K562 (cell line): ENCODE results near the gene KIF18B. TPM values are rescaled to one million over a fixed set of nuclear protein-coding genes. Genes with fewer than 3 reads are reported as not detected.

Experiments used
- CBX8 ChIP-seq: fragments of 200-600 bp; sonication (generic); IDR thresholded peaks from 2 replicates; pipeline ENCODE4 v1.6.1; 2012; ENCODE audit warnings: borderline replicate concordance, mixed run types, low read depth, mild to moderate bottlenecking, moderate library complexity, mixed read lengths, low read length, control low read depth, inconsistent platforms; ENCODE audit not compliant: poor library complexity, severe bottlenecking; ENCODE audit errors: extremely low read depth
- CHD4 ChIP-seq: fragments of 200-600 bp; sonication (generic); IDR thresholded peaks from 3 replicates; pipeline ENCODE4 v1.6.1; 2012; ENCODE audit warnings: low read depth, mild to moderate bottlenecking, mixed read lengths, low read length, inconsistent platforms; ENCODE audit not compliant: insufficient read depth, insufficient replicate concordance, poor library complexity, severe bottlenecking
- DDX20 ChIP-seq: fragments of 450-650 bp; IDR thresholded peaks from 2 replicates; pipeline ENCODE4 v1.6.1; 2016; ENCODE audit warnings: missing genetic modification characterization, low read depth, mild to moderate bottlenecking, missing compliant biosample characterization, moderate library complexity
- ELF2 ChIP-seq: fragments of 250-450 bp; sonication (Bioruptor Pico); IDR thresholded peaks from 2 replicates; pipeline ENCODE4 v1.5.0; 2021; ENCODE audit warnings: mild to moderate bottlenecking
- ETS1 ChIP-seq: conservative IDR thresholded peaks from 2 replicates; pipeline ENCODE4 v1.6.1; 2011; ENCODE audit warnings: low read depth, mild to moderate bottlenecking, low read length; ENCODE audit not compliant: control insufficient read depth
- HLTF ChIP-seq: fragments of 450-650 bp; IDR thresholded peaks from 2 replicates; pipeline ENCODE4 v1.6.1; 2016
- MTA2 ChIP-seq: fragments of 450-650 bp; IDR thresholded peaks from 2 replicates; pipeline ENCODE4 v1.6.1; 2016; ENCODE audit warnings: low read depth
- NCOR1 ChIP-seq: fragments of 450-650 bp; IDR thresholded peaks from 2 replicates; pipeline ENCODE4 v1.6.1; 2016; ENCODE audit warnings: mild to moderate bottlenecking, moderate library complexity
- PCBP2 ChIP-seq: fragments of 200-400 bp; formaldehyde crosslinking; IDR thresholded peaks from 2 replicates; pipeline ENCODE4 v1.6.1; 2018; ENCODE audit warnings: low read length, low read depth, mild to moderate bottlenecking, moderate library complexity; ENCODE audit not compliant: poor library complexity, severe bottlenecking
- SAFB2 ChIP-seq: fragments of 200-400 bp; formaldehyde crosslinking; IDR thresholded peaks from 2 replicates; pipeline ENCODE4 v1.6.1; 2018; ENCODE audit warnings: borderline replicate concordance, low read length, low read depth, moderate library complexity; ENCODE audit not compliant: severe bottlenecking
- SMARCA4 ChIP-seq: fragments of 450-650 bp; IDR thresholded peaks from 2 replicates; pipeline ENCODE4 v1.6.1; 2016
- SMC3 ChIP-seq: conservative IDR thresholded peaks from 2 replicates; pipeline ENCODE4 v1.6.1; 2011; ENCODE audit warnings: low read depth, low read length, improper control_type of control experiment; ENCODE audit not compliant: insufficient read depth
- ZBTB1 ChIP-seq: sonication (generic); formaldehyde crosslinking; IDR thresholded peaks from 2 replicates; pipeline ENCODE4 v1.8.1; 2023; ENCODE audit warnings: missing genetic modification reagents, low read depth, mild to moderate bottlenecking, borderline replicate concordance
- ZFX ChIP-seq: sonication (generic); formaldehyde crosslinking; IDR thresholded peaks from 2 replicates; pipeline ENCODE4 v1.8.0; 2022; ENCODE audit warnings: mild to moderate bottlenecking, missing genetic modification reagents, moderate library complexity
- polyA plus RNA-seq, 8 experiments: library from polyadenylated mRNA; depleted of rRNA in 4 of 8; stranded (reverse) in 5 of 8; unstranded in 3 of 8; fragments of >200 nt; fragmentation: Nextera tagmentation in 2 of 8; fragmentation: Illumina TruSeq in 1 of 8; extraction: Ambion mirVana in 2 of 8; extraction: Trizol in 1 of 8; gene quantifications; 2 replicates each; pipeline versions ENCODE4 v1.2.1 to v1.2.3, GENCODE V29; 2011 to 2014; ENCODE audit warnings: inconsistent platforms in 1 of 8, missing spikeins in 1 of 8
- total RNA-seq, 7 experiments: library from RNA; depleted of rRNA in 6 of 7; stranded (reverse); fragments of >200 nt in 6 of 7; fragmentation: Illumina TruSeq in 2 of 7; extraction: Trizol in 2 of 7; gene quantifications; 2 replicates each; pipeline versions ENCODE4 v1.2.1 to v1.2.3, GENCODE V29; 2011 to 2021; ENCODE audit warnings: low replicate concordance in 1 of 7
- TF ChIP-seq, protein P1 (sequence below): fragments of 450-650 bp; IDR thresholded peaks from 2 replicates; pipeline ENCODE4 v1.6.1; 2016; ENCODE audit warnings: missing biosample characterization, missing genetic modification characterization
- TF ChIP-seq, protein P2 (sequence below): sonication (generic); formaldehyde crosslinking; IDR thresholded peaks from 2 replicates; pipeline ENCODE4 v1.8.0; 2023; ENCODE audit warnings: mild to moderate bottlenecking, missing genetic modification reagents
- TF ChIP-seq, protein P3 (sequence below): sonication (generic); formaldehyde crosslinking; IDR thresholded peaks from 2 replicates; pipeline ENCODE4 v1.9.0; 2022; ENCODE audit warnings: mild to moderate bottlenecking, missing genetic modification reagents
- TF ChIP-seq, protein P4 (sequence below): fragments of 200-800 bp; sonication (Bioruptor generic); IDR thresholded peaks from 2 replicates; pipeline ENCODE4 v1.6.1; 2017; ENCODE audit warnings: missing genetic modification characterization, missing compliant biosample characterization
- TF ChIP-seq, protein P5 (sequence below): fragments of 450-650 bp; formaldehyde crosslinking; IDR thresholded peaks from 2 replicates; pipeline ENCODE4 v1.4.0; 2022; ENCODE audit warnings: missing genetic modification characterization

Gene KIF18B
- total and polyA plus RNA-seq, 9 of the 15 experiments (the other 6 are each of a cell fraction or from before 2014, with no cell fraction given) = 2.0 to 42.8 (median 13.2) TPM

- TF ChIP-seq, protein P1, sequence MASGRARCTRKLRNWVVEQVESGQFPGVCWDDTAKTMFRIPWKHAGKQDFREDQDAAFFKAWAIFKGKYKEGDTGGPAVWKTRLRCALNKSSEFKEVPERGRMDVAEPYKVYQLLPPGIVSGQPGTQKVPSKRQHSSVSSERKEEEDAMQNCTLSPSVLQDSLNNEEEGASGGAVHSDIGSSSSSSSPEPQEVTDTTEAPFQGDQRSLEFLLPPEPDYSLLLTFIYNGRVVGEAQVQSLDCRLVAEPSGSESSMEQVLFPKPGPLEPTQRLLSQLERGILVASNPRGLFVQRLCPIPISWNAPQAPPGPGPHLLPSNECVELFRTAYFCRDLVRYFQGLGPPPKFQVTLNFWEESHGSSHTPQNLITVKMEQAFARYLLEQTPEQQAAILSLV = no peak
- TF ChIP-seq, protein P2, sequence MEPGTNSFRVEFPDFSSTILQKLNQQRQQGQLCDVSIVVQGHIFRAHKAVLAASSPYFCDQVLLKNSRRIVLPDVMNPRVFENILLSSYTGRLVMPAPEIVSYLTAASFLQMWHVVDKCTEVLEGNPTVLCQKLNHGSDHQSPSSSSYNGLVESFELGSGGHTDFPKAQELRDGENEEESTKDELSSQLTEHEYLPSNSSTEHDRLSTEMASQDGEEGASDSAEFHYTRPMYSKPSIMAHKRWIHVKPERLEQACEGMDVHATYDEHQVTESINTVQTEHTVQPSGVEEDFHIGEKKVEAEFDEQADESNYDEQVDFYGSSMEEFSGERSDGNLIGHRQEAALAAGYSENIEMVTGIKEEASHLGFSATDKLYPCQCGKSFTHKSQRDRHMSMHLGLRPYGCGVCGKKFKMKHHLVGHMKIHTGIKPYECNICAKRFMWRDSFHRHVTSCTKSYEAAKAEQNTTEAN = no peak
- TF ChIP-seq CBX8 (no peak), HLTF (no peak), ETS1 (0 out of 2 replicates have a peak, but pooled peaks have one; percentile 33), SMARCA4 (peak; percentile 66), SAFB2 (no peak), PCBP2 (no peak), SMC3 (no peak), NCOR1 (peak; percentile 68; the same call in 1 of the 2 replicates), DDX20 (tag) (no peak), MTA2 (peak; percentile 64), CHD4 (no peak), ZFX (CRISPR knock-in tag) (peak; percentile 2; the same call in 1 of the 2 replicates), ZBTB1 (CRISPR knock-in tag) (no peak), ELF2 (CRISPR knock-in tag) (no peak)
- TF ChIP-seq, protein P3, sequence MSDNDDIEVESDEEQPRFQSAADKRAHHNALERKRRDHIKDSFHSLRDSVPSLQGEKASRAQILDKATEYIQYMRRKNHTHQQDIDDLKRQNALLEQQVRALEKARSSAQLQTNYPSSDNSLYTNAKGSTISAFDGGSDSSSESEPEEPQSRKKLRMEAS (CRISPR knock-in tag) = peak; percentile 90
- TF ChIP-seq, protein P4, sequence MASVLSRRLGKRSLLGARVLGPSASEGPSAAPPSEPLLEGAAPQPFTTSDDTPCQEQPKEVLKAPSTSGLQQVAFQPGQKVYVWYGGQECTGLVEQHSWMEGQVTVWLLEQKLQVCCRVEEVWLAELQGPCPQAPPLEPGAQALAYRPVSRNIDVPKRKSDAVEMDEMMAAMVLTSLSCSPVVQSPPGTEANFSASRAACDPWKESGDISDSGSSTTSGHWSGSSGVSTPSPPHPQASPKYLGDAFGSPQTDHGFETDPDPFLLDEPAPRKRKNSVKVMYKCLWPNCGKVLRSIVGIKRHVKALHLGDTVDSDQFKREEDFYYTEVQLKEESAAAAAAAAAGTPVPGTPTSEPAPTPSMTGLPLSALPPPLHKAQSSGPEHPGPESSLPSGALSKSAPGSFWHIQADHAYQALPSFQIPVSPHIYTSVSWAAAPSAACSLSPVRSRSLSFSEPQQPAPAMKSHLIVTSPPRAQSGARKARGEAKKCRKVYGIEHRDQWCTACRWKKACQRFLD (CRISPR knock-in tag) = peak; percentile 91
- TF ChIP-seq, protein P5, sequence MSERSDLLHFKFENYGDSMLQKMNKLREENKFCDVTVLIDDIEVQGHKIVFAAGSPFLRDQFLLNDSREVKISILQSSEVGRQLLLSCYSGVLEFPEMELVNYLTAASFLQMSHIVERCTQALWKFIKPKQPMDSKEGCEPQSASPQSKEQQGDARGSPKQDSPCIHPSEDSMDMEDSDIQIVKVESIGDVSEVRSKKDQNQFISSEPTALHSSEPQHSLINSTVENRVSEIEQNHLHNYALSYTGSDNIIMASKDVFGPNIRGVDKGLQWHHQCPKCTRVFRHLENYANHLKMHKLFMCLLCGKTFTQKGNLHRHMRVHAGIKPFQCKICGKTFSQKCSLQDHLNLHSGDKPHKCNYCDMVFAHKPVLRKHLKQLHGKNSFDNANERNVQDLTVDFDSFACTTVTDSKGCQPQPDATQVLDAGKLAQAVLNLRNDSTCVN (CRISPR knock-in tag) = no peak
Observed at GRCh38 chr17:44906763-44907728, 40.5 kb downstream of the KIF18B start (continued).
